Testis (tissue), 3 donors: ENCODE measurements around the gene CDK5RAP2. TPM values are rescaled to one million over a fixed set of nuclear protein-coding genes. Genes with fewer than 3 reads are reported as not detected.

Experiments used
- DNase-seq: peaks from one replicate; pipeline ENCODE4 v3.0.0-alpha.2; 2019
- H3K27ac ChIP-seq, 2 donors: fragments of 200-600 bp; sonication (generic); one replicate each; pipeline ENCODE4 v1.5.1; 2019
- H3K27me3 ChIP-seq: fragments of 200-600 bp; sonication (generic); one replicate; pipeline ENCODE4 v1.5.1; 2019
- H3K36me3 ChIP-seq: fragments of 200-600 bp; sonication (generic); one replicate; pipeline ENCODE4 v1.5.1; 2017; ENCODE audit warnings: low read depth; ENCODE audit errors: missing control alignments
- H3K4me1 ChIP-seq: fragments of 200-600 bp; sonication (generic); one replicate; pipeline ENCODE4 v1.5.1; 2019
- H3K4me3 ChIP-seq, 2 donors: fragments of 200-600 bp; sonication (generic); one replicate each; pipeline ENCODE4 v1.5.1; 2017 to 2019
- H3K9me3 ChIP-seq: fragments of 200-600 bp; sonication (generic); one replicate; pipeline ENCODE4 v1.5.1; 2017
- POLR2A ChIP-seq: fragments of 450-650 bp; IDR thresholded peaks from one replicate; pipeline ENCODE4 v1.6.1; 2017; ENCODE audit warnings: antibody characterized with exemption, mild to moderate bottlenecking, moderate library complexity
- WGBS, 2 donors: methylation state at CpG; one replicate each; pipeline ENCODE4 v1.1.5; 2018; 5-methylcytosine and 5-hydroxymethylcytosine counted together
- intact Hi-C: fragments of 100-400 bp; cut with DNase I; formaldehyde crosslinking; loops from one replicate; pipeline ENCODE4 v1.15.1; 2023; ENCODE audit warnings: low total_unique reads
- polyA plus RNA-seq: library from polyadenylated mRNA; stranded (reverse); fragments of 350-450 nt; fragmentation: Illumina TruSeq; extraction: RNeasy Lipid Tissue Mini Kit (QIAGEN cat#74804); gene quantifications from one replicate; pipeline ENCODE4 v1.2.3, GENCODE V29; 2014; ENCODE audit warnings: low read depth, low replicate concordance; ENCODE audit not compliant: insufficient read depth
- total RNA-seq, 2 donors: library from RNA; depleted of rRNA; stranded (reverse); fragments of >200 nt; gene quantifications; one replicate each; pipeline ENCODE4 v1.2.3, GENCODE V29; 2016
- TF ChIP-seq, protein P1 (sequence below), 3 experiments: fragments of 450-650 bp in 2 of 3; fragments of 200-600 bp in 1 of 3; sonication (generic) in 1 of 3; IDR thresholded peaks; one replicate each; pipeline ENCODE4 v1.5.1; 2016 to 2019; ENCODE audit warnings: antibody characterized with exemption in 3 of 3, mild to moderate bottlenecking in 2 of 3, moderate library complexity in 1 of 3

The CDK5RAP2 gene
- total and polyA plus RNA-seq, 3 donors from 2014 or later: 64.9 to 80.5 (median 76.1) TPM

DNA sequence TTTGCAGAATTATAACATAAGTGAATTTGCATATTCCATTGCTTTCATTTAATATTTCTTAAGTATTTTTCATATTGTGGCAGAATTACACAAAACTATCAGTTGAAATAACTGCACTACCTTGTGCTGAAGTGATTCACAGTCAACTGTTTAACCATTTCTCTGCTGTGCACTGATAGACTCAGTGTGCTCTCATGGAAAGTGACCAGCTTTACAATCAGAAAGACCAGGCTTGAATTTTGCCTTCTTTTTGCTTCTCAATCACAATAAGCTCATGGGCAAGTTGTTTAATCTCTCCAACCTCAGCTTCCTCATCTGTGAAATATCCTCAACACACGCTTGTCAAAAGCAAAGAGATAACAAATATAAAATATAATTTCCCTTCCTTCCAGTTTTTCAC is 18.3 kb downstream of the CDK5RAP2 start:
- no peaks in the 10 kb centered on the region for H3K4me1 ChIP-seq
- H3K27ac ChIP-seq: no peak overlapping the region
- no peak for DNase-seq
- no peaks in the 10 kb centered on the region for H3K27me3 ChIP-seq
- intact Hi-C loops: no loop called here
- H3K4me3 ChIP-seq: no peak overlapping the region
- H3K9me3 ChIP-seq: no peaks in the 10 kb centered on the region
- no peaks in the 10 kb centered on the region for H3K36me3 ChIP-seq
- no peak for TF ChIP-seq POLR2A
- TF ChIP-seq, protein P1, sequence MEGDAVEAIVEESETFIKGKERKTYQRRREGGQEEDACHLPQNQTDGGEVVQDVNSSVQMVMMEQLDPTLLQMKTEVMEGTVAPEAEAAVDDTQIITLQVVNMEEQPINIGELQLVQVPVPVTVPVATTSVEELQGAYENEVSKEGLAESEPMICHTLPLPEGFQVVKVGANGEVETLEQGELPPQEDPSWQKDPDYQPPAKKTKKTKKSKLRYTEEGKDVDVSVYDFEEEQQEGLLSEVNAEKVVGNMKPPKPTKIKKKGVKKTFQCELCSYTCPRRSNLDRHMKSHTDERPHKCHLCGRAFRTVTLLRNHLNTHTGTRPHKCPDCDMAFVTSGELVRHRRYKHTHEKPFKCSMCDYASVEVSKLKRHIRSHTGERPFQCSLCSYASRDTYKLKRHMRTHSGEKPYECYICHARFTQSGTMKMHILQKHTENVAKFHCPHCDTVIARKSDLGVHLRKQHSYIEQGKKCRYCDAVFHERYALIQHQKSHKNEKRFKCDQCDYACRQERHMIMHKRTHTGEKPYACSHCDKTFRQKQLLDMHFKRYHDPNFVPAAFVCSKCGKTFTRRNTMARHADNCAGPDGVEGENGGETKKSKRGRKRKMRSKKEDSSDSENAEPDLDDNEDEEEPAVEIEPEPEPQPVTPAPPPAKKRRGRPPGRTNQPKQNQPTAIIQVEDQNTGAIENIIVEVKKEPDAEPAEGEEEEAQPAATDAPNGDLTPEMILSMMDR (IDR thresholded peaks at IDR 0.05): no peak
- 92 to 98% methylated on average over 1 of the region's 1 CpG for WGBS, 2 donors

DNA sequence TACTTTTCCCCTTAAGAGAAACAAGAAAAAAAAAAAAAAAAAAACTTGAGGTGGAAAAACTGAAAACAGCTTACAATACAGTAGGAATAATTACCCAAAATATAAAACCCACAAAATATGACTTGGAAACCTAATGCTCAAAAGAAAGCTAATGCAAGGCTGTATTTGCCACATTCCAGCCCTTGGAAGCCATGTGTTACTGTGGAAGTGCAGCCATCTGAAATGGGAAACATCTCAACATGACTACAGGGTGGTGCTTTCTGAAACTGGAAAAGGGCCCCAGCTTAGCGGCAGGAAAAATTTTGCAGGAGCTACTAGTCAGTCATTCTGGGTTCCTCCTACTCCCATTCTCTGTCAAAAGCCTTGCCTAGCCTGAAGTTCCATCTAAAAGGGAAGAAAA is 20.4 kb downstream of the CDK5RAP2 start:
- intact Hi-C loops: no loop called here
- DNase-seq: no peak
- Histone ChIP-seq H3K36me3 (no peaks in the 10 kb centered on the region), H3K9me3 (no peaks in the 10 kb centered on the region), H3K4me1 (no peaks in the 10 kb centered on the region), H3K27ac (no peak overlapping the region), H3K4me3 (no peak overlapping the region), H3K27me3 (no peaks in the 10 kb centered on the region)
- TF ChIP-seq, protein P1 (IDR thresholded peaks at IDR 0.05): no peak
- no peak for TF ChIP-seq POLR2A
- WGBS, 2 donors: 73 to 83% methylated on average over 1 of the region's 1 CpG

DNA sequence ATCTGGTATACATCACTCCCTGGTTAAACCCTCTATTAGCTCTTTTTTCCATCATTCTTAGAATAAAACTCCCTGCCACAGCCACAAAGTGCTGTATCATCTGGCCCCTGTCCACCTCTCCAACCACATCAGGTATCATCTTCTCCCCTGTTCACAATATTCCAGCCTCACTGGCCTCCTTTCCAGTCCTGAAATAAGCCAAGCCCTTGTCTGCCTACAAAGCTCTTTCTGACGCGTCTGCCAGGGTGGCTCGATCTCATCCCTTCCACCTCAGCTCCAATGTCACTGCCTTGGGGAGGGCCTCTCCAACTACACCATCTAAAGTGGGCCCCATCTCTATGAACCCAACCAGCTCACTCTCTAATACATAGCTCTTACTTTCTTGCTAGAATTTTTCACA is 21.5 kb downstream of the CDK5RAP2 start:
- intact Hi-C loops: no loop called here
- Histone ChIP-seq H3K27me3 (no peaks in the 10 kb centered on the region), H3K27ac (no peak overlapping the region), H3K4me1 (no peaks in the 10 kb centered on the region), H3K9me3 (no peaks in the 10 kb centered on the region), H3K4me3 (no peak overlapping the region), H3K36me3 (no peaks in the 10 kb centered on the region)
- no peak for DNase-seq
- 95 to 98% methylated on average over 3 of the region's 3 CpGs for WGBS, 2 donors
- TF ChIP-seq, protein P1 (IDR thresholded peaks at IDR 0.05): no peak

DNA sequence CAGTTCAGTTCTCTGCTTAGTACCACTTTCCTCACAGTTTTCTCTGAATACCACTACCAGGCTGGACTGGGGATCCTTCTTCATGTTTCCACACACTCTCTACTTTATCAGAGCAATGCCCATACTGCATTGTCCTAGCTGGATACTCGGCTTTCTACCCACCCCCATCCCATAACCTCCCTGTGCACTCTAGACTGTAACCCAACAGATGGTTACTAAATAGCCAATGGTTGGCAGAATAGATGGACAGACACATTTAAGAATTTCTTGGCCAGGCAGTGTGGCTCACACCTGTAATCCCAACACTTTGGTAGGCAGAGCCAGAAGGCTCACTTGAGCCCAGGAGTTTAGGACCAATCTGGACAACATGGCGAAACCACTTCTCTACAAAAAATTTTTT is 22.8 kb downstream of the CDK5RAP2 start:
- Histone ChIP-seq H3K4me1 (no peaks in the 10 kb centered on the region), H3K27ac (no peak overlapping the region), H3K9me3 (no peaks in the 10 kb centered on the region), H3K4me3 (no peak overlapping the region), H3K27me3 (no peaks in the 10 kb centered on the region), H3K36me3 (no peaks in the 10 kb centered on the region)
- TF ChIP-seq, protein P1 (IDR thresholded peaks at IDR 0.05): no peak
- TF ChIP-seq POLR2A: no peak
- WGBS, 2 donors: 35 to 39% methylated on average over 2 of the region's 2 CpGs
- intact Hi-C loops: no loop called here
- no peak for DNase-seq

DNA sequence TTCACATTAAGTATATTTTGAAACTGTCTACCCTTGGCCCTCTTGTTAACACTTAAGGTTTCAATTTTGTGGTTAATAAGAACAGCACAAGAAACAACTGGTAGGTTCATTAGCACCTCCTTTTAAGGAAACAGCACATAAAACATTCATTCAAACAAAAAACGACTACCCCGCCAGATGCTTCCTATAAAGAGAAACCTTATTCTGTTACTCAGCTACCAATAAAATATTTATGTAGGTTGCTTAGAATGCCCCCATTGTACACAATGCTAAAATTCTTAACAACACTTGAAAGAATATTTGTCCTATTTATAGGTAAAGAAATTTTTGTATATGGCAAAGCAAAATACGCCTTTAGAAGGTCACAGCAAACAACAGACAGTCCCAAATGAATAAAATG is 23.2 kb downstream of the CDK5RAP2 start:
- no peak for TF ChIP-seq POLR2A
- TF ChIP-seq, protein P1 (IDR thresholded peaks at IDR 0.05): no peak
- intact Hi-C loops: no loop called here
- Histone ChIP-seq H3K27me3 (no peaks in the 10 kb centered on the region), H3K9me3 (no peaks in the 10 kb centered on the region), H3K4me3 (no peak overlapping the region), H3K4me1 (no peaks in the 10 kb centered on the region), H3K36me3 (no peaks in the 10 kb centered on the region), H3K27ac (no peak overlapping the region)
- 93% methylated on average over 3 of the region's 3 CpGs for WGBS, 2 donors
- DNase-seq: no peak
